IPS-15b (cell line): Measurements from ENCODE around the gene DNA2.
"Not testable (repeated sequence)": the region's sequence is repeated elsewhere in the genome, so short reads cannot be mapped to it uniquely, and the experiment has no call there.

ENCODE experiments used
- H3K27me3 ChIP-seq: one replicate; pipeline ENCODE4 v1.6.1; 2013; ENCODE audit warnings: low read length; ENCODE audit not compliant: control insufficient read depth, insufficient read depth
- H3K36me3 ChIP-seq: one replicate; pipeline ENCODE4 v1.6.1; 2013; ENCODE audit warnings: low read length; ENCODE audit not compliant: control insufficient read depth, insufficient read depth
- H3K4me1 ChIP-seq: one replicate; pipeline ENCODE4 v1.6.1; 2013; ENCODE audit warnings: mild to moderate bottlenecking, low read length; ENCODE audit not compliant: control insufficient read depth, insufficient read depth
- H3K4me3 ChIP-seq: one replicate; pipeline ENCODE4 v1.5.1; 2013; ENCODE audit warnings: low read depth, low read length
- H3K9ac ChIP-seq: one replicate; pipeline ENCODE4 v1.6.1; 2013; ENCODE audit warnings: low read depth, mild to moderate bottlenecking, low read length
- H3K9me3 ChIP-seq: one replicate; pipeline ENCODE4 v1.6.1; 2013; ENCODE audit warnings: mild to moderate bottlenecking, low read length; ENCODE audit not compliant: control insufficient read depth, insufficient read depth

Gene DNA2

DNA sequence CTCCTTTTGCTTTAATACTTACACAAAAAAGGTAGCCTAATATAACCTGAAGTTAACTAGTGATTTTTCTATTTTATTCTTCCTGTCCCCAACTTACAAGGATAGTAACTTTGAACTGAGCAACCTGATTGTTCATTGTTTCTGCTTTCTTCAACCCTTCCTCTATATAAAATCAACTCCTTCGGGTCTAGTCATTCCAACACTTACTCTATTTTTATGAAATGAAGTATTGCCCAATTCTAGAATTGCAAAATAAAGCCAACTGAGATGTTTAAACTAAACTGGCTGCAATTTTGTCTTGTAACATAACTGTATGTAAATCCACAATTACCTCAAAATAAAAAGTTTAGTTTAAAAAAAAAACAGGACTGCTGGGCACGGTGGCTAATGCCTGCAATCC, 20.3 kb upstream of the DNA2 start:
- no peak overlapping the region for H3K9ac ChIP-seq
- H3K27me3 ChIP-seq, result no peaks in the 10 kb centered on the region
- peaks cover 9% of the 10 kb centered on the region for H3K4me1 ChIP-seq
- peaks cover 8% of the 10 kb centered on the region for H3K36me3 ChIP-seq
- no peak overlapping the region for H3K4me3 ChIP-seq
- no peaks in the 10 kb centered on the region for H3K9me3 ChIP-seq

DNA sequence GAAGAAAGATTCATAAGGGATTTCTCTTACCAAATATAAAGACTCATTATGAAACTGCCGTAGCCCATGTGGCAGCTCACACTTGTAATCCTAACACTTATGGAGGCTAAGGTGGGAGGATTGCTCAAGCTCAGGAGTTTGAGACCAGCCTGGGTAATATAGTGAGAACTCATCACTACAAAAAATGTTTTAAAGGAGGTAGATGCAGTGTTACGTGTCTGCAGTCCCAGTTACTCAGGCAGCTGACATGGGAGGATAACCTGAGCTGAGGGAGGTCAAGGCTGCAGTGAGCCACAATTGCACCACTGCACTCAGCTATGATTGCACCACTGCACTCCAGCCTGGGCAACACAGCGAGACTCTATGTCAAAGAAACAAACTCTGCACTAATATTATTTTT, 18.1 kb upstream of the DNA2 start:
- no peaks in the 10 kb centered on the region for H3K9me3 ChIP-seq

DNA sequence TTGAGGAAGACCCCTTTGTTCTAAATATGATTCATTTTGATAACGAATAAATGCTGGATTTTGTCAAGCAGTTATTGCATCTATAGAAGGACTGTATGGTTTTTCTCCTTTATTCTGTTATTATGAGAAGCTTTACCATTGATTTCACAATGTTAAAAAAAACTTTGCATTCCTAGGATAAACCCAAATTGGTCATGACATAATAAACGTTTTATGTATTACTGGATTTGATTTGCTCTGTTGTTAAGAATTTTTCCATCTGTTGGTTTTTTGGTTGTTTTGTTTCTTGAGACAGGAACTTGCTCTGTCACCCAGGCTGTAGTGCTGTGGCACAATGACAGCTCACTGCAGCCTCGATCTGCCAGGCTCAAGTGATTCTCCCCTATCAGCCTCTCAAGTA, 2.2 kb upstream of the DNA2 start:
- Histone ChIP-seq H3K4me1 (peaks cover 3% of the 10 kb centered on the region), H3K9ac (no peak overlapping the region), H3K36me3 (peaks cover under 1% of the 10 kb centered on the region), H3K4me3 (no peak overlapping the region), H3K9me3 (no peaks in the 10 kb centered on the region), H3K27me3 (no peaks in the 10 kb centered on the region)

More for the DNA sequence above, 18.1 kb upstream of the DNA2 start:
- H3K9ac ChIP-seq, result no peak overlapping the region
- H3K4me1 ChIP-seq, result no peaks in the 10 kb centered on the region
- peaks cover 10% of the 10 kb centered on the region for H3K36me3 ChIP-seq
- H3K27me3 ChIP-seq, result no peaks in the 10 kb centered on the region
- no peak overlapping the region for H3K4me3 ChIP-seq

DNA sequence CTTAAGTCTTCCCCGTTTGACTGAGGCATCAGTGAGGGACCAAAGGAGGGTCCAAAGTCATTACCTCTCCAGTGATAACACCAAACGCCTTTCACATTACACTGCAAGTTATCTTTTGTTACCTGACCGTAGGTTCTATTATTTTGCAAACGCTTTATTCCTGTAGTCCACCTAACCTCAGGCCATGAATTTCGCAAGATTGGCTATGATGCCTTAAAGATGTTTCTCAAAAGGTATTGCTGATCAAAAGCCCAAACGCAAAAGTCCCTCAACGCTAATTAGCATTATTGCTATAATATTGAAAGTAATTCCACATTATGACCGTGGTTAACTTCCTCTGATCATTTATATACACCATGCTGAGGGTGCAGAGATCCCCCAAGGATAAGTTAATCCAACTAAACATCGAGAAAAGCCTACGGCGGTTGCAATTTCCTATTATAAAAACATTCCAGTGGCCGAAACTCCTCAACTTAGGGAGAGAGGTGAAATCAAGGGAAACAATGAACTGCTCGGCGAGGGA, 649 bp downstream of the DNA2 start:
- no peaks in the 10 kb centered on the region for H3K27me3 ChIP-seq
- H3K36me3 ChIP-seq, result peaks cover 11% of the 10 kb centered on the region
- H3K4me3 ChIP-seq, result peak overlapping the region; percentile 86
- H3K9ac ChIP-seq, result peak overlapping the region; percentile 87
- peaks cover 3% of the 10 kb centered on the region for H3K4me1 ChIP-seq
- H3K9me3 ChIP-seq, result no peaks in the 10 kb centered on the region

DNA sequence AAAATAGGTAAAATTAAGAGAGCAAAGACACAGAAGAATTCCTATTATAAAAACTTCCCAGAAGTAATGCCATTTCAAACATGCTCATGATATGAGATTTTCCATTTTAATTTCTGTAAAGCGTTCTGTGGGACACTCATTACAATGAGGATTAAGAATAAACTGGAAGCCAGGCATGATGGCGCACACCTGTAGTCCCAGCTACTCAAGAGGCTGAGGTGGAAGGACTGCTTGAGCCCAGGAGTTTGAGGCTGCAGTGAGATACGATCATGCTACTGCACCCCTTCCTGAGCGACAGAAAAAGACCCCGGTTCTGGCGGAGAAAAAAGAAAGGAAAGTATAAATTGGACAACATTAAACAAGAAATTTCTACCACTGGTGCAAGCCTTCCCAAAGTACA, 1.5 kb downstream of the DNA2 start:
- Histone ChIP-seq H3K9me3 (no peaks in the 10 kb centered on the region), H3K4me1 (peaks cover 3% of the 10 kb centered on the region), H3K4me3 (peak overlapping the region; percentile 86), H3K36me3 (peaks cover 11% of the 10 kb centered on the region), H3K27me3 (no peaks in the 10 kb centered on the region), H3K9ac (no peak overlapping the region)

DNA sequence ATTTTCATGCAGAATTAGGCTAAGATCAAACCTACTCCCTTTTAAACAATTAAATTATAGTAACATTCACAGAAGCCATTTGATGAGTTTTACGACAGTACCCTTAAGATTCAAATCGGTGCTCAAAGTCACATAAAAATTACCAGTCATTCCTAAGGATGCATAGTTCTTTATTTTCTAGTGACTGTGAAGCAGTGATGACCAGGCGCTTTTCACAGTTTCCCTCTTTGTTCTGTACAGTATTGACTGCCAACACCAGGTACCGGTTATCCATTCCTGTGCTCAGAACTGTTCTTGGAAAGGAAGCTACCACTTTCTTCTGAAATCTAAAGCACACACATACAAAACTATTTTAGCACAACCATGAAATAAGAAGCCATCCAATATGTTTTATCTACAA, 1.9 kb downstream of the DNA2 start:
- Histone ChIP-seq H3K9ac (no peak overlapping the region), H3K36me3 (peaks cover 11% of the 10 kb centered on the region), H3K4me3 (no peak overlapping the region), H3K9me3 (no peaks in the 10 kb centered on the region), H3K4me1 (peaks cover 3% of the 10 kb centered on the region), H3K27me3 (no peaks in the 10 kb centered on the region)

DNA sequence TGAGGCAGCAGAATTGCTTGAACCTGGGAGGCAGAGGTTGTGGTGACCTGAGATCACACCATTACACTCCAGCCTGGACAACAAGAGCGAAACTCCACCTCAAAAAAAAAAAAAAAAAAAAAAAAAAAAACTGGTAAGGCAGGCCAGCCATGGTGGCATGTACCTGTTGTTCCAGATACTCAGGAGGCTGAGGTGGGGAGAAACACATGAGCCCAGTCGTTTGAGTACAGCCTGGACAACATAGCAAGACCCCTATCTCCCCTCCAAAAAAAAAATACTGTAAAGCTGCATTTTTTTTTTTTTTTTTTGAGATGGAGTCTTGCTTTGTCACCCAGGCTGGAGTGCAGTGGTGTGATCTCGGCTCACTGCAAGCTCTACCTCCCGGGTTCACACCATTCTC, 7.0 kb downstream of the DNA2 start:
- H3K27me3 ChIP-seq, H3K4me1 ChIP-seq, H3K4me3 ChIP-seq, H3K9me3 ChIP-seq, H3K9ac ChIP-seq: not testable (repeated sequence)
- peaks cover 22% of the 10 kb centered on the region for H3K36me3 ChIP-seq

DNA sequence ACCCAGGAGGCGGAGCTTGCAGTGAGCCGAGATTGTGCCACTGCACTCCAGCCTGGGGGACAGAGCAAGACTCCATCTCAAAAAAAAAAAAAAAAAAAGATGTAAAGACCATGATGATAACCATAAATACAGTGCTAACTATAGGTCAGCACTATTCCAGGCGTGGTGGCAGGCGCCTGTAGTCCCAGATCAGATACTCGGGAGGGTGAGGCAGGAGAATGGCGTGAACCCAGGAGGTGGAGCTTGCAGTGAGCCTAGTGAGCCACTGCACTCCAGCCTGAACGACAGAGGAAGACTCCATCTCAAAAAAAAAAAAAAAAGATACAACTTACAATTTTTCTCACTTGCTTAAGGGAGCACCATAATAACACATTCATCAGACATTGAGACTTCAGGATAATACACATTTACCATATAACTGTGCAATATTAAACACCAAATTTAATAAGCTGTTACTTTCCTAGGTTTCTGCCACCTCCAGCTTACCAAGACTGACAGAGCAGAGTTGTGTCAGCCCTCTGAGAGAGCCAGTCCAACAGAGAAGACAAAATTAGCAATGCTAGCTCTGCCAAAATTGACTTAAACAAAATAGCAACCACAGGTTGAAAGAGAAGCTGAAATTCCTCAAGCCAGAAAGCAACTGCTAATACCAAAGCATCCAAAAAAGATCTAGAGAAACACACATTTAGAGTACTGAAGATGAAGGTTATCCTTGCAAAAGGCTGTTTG, 8.2 kb downstream of the DNA2 start:
- Histone ChIP-seq H3K36me3 (peaks cover 19% of the 10 kb centered on the region), H3K9me3 (no peaks in the 10 kb centered on the region), H3K4me3 (no peak overlapping the region), H3K9ac (no peak overlapping the region), H3K27me3 (no peaks in the 10 kb centered on the region), H3K4me1 (no peaks in the 10 kb centered on the region)

DNA sequence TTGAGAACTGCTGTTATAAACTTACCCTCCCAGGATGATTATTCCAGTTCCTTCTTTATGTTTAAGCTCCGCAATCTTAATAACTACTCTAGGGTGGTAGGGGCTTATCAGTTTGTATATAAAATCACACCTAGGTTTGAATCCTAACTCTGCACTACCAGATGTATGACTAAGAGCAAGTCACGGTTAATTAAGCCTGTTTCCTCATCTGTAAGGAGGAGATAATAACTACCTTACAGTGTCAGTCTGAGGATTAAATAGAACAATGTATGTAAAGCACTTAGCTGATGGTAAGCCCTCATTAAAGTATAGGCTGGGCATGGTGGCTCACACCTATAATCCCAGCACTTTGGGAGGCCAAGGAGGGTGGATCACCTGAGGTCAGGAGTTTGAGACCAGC, 9.2 kb downstream of the DNA2 start:
- Histone ChIP-seq H3K9ac (no peak overlapping the region), H3K27me3 (no peaks in the 10 kb centered on the region), H3K9me3 (no peaks in the 10 kb centered on the region), H3K36me3 (peaks cover 26% of the 10 kb centered on the region), H3K4me1 (no peaks in the 10 kb centered on the region), H3K4me3 (no peak overlapping the region)

DNA sequence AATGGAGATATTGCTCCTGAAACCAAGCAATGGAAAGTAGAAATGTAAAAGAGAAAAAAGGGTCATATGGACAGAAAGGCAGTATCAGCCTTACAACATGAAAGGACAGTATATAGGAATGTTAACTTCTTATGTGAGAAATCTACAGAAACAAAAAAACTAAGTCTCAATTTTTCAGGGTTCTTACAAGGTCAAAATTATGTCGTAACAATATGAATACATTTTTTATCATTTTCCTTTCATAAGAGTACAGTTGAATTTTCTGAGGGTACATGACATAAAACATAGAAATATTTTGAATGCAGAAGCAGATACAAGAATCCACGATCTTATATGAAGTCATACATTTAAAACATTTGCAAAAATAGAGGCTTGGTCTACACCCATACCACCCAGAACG, 10.7 kb downstream of the DNA2 start:
- H3K27me3 ChIP-seq, result no peaks in the 10 kb centered on the region
- H3K9ac ChIP-seq, result no peak overlapping the region
- H3K9me3 ChIP-seq, result no peaks in the 10 kb centered on the region
- no peaks in the 10 kb centered on the region for H3K4me1 ChIP-seq
- peaks cover 30% of the 10 kb centered on the region for H3K36me3 ChIP-seq
- H3K4me3 ChIP-seq, result no peak overlapping the region

DNA sequence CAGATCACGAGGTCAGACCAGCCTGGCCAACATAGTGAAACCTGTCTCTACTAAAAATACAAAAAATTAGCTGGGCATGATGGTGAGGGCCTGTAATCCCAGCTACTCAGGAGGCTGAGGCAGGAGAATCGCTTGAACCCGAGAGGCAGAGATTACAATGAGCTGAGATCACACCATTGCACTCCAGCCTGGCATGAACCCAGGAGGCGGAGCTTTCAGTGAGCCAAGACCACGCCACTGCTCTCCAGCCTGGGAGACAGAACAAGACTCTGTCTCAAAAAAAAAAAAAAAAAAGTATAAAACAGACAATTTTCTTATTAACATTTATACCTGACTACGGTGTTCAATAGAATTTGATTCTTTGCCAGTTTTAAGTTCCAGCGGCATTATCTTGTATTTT, 22.1 kb downstream of the DNA2 start:
- H3K9me3 ChIP-seq, H3K4me3 ChIP-seq, H3K9ac ChIP-seq, H3K27me3 ChIP-seq, H3K4me1 ChIP-seq: not testable (repeated sequence)
- H3K36me3 ChIP-seq, result peaks cover 11% of the 10 kb centered on the region

DNA sequence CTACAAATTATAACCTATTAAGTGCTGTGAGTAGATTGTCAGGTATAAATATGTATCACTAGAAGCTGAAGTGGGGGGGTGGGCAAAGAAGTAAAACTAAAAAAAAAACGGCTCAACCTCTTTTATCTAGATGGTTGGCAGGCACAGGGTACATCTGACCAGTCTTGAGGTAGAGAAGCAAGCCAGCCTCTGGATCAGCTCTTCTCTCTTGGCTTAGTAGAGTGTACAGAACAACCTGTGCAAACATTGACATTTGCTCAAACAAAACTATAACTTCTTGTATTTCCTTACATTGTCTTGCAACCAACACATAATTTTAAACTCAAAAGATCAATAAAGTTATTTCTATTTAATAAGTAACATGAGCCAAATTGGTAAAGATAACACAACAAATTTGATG, 25.6 kb downstream of the DNA2 start:
- no peak overlapping the region for H3K4me3 ChIP-seq
- no peak overlapping the region for H3K9ac ChIP-seq
- H3K9me3 ChIP-seq, result no peaks in the 10 kb centered on the region
- H3K27me3 ChIP-seq, result no peaks in the 10 kb centered on the region
- no peaks in the 10 kb centered on the region for H3K4me1 ChIP-seq
- peaks cover 10% of the 10 kb centered on the region for H3K36me3 ChIP-seq
